Stimulated activated CD8-positive, alpha-beta memory T cell treated with anti-CD3 and anti-CD28 coated beads, Interleukin-4, amount 100 ng/mL, for 4 hours (primary cell): Measurements from ENCODE around the gene EVPLL.
"Not testable (repeated sequence)": the region's sequence is repeated elsewhere in the genome, so short reads cannot be mapped to it uniquely, and the experiment has no call there.

Experiments used
- DNase-seq, 2 donors: peaks; one replicate each; pipeline ENCODE4 v3.0.0-alpha.2; 2020; ENCODE audit warnings: low read depth in 2 of 2, low spot score in 1 of 2

EVPLL gene

DNA sequence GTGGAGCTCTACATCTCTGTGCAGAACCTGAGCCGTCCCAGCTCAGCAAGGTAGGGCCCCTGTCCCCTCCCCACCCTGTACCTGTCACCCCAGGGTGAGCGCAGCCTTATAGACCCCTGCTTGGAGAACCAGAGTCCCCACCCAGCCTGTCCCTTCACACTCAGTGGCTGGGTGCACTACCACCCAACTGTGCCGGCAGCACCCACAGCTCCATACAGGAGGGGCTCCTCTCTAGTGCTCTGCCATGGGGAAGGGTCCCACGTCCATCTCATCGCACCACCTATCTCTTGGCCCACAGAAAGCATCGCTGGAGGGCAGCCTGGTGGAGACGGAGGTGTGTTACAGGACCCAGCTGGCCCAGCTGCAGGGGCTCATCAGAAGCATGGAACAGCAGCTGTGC is 45.4 kb downstream of the EVPLL start:
- not testable (repeated sequence) for DNase-seq

DNA sequence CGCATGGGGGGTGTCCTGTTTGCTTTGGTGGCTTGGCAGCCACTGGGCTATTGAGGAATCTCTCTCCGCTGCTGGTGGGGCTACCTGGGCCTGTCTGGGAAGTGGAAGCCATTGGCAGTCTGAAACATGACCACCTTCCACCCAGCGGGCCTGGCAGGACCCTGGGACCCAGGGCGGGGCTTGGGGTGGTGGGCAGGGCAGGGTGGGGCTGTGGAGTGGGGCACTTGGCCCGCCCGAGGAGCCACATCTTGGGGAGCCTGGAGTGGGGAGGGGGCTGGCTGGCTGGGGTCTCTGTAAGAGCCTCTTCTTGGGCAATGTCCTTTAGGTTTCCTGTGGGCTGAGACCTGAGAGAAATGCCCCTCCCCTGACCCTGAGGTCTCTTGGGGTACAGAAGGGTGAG is 48.0 kb downstream of the EVPLL start:
- DNase-seq = not testable (repeated sequence)

DNA sequence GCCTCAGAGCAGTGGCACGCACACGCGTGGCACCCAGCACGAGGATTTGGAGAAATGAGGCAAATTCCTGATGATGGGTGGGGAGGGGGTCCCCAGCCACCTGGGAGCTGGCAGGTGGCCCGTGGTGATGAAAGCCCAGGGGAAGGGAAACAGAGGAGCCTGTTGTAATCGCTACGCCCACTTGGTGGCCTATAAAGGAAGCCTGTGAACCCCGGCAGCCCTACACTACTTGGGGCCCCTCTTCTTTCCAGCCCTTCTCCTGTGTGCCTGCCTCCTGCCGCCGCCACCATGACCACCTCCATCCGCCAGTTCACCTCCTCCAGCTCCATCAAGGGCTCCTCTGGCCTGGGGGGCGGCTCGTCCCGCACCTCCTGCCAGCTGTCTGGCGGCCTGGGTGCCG is 49.1 kb downstream of the EVPLL start:
- DNase-seq = not testable (repeated sequence)

DNA sequence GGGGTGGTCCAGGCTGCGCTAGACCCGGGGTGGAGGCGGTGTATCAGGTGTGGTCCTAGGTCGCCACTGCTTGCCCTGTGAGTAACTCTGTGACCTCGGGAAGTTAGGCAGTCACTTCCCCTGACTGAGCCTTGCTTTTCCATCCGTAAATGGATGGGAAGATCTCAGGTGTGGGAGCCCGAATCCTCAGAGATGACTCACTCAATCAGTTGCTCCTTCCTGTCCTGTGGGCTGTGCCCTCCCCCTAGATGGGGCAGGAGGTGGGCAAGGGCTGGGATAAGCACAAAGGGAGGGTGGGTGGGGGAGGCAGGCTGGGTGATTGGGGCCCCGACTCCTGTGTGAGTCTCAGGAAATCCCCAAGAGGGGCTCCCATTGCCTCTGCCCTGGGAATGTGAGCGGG is 54.6 kb downstream of the EVPLL start:
- DNase-seq = not testable (repeated sequence)
